GM08714 (cell line): ENCODE measurements around the gene TMEM52B.
"Not testable (repeated sequence)": the region's sequence is repeated elsewhere in the genome, so short reads cannot be mapped to it uniquely, and the experiment has no call there.

Experiments
- H3K4me3 ChIP-seq: fragments of 200-500 bp; sonication (Bioruptor generic); 2 replicates; pipeline ENCODE4 v1.5.1; 2014; ENCODE audit warnings: mild to moderate bottlenecking, low read length, inconsistent platforms
- ZNF274 ChIP-seq: IDR thresholded peaks from 2 replicates; pipeline ENCODE4 v1.6.1; 2012; ENCODE audit warnings: mild to moderate bottlenecking, low read depth, low read length

TMEM52B gene

GRCh38 chr12:10213168-10214135, 34.6 kb downstream of the TMEM52B start:
- no peak for TF ChIP-seq ZNF274
- H3K4me3 ChIP-seq: peak overlapping the region; percentile 82

- TF ChIP-seq ZNF274: no peak
These were observed 35.5 kb downstream of the TMEM52B start for GRCh38 chr12:10214136-10214894.

GRCh38 chr12:10214895-10215267, 36.0 kb downstream of the TMEM52B start:
- no peak overlapping the region for H3K4me3 ChIP-seq
- no peak for TF ChIP-seq ZNF274

More at GRCh38 chr12:10214136-10214894, 35.5 kb downstream of the TMEM52B start:
- peak overlapping the region; percentile 82 for H3K4me3 ChIP-seq

GRCh38 chr12:10215436-10215835, 36.6 kb downstream of the TMEM52B start:
- TF ChIP-seq ZNF274: no peak
- H3K4me3 ChIP-seq: no peak overlapping the region

GRCh38 chr12:10215946-10216345, 37.1 kb downstream of the TMEM52B start:
- H3K4me3 ChIP-seq: not testable (repeated sequence)

GRCh38 chr12:10218021-10218420, 39.2 kb downstream of the TMEM52B start:
- H3K4me3 ChIP-seq: no peak overlapping the region
- TF ChIP-seq ZNF274: no peak

GRCh38 chr12:10220398-10221077, 41.7 kb downstream of the TMEM52B start:
- no peak overlapping the region for H3K4me3 ChIP-seq
- no peak for TF ChIP-seq ZNF274

- no peak for TF ChIP-seq ZNF274
- H3K4me3 ChIP-seq: no peak overlapping the region
These were observed 43.0 kb downstream of the TMEM52B start for GRCh38 chr12:10221846-10222245.

GRCh38 chr12:10223208-10223607, 44.4 kb downstream of the TMEM52B start:
- TF ChIP-seq ZNF274: no peak
- H3K4me3 ChIP-seq: no peak overlapping the region

GRCh38 chr12:10225426-10225825, 46.6 kb downstream of the TMEM52B start:
- not testable (repeated sequence) for H3K4me3 ChIP-seq

- no peak overlapping the region for H3K4me3 ChIP-seq
- no peak for TF ChIP-seq ZNF274
These were observed 47.3 kb downstream of the TMEM52B start for GRCh38 chr12:10226086-10226485.

- TF ChIP-seq ZNF274: no peak
- no peak overlapping the region for H3K4me3 ChIP-seq
These were observed 47.9 kb downstream of the TMEM52B start for GRCh38 chr12:10226731-10227130.

GRCh38 chr12:10227648-10228047, 48.8 kb downstream of the TMEM52B start:
- H3K4me3 ChIP-seq: no peak overlapping the region

GRCh38 chr12:10234562-10234961, 55.7 kb downstream of the TMEM52B start:
- no peak overlapping the region for H3K4me3 ChIP-seq
- no peak for TF ChIP-seq ZNF274

More at GRCh38 chr12:10227648-10228047, 48.8 kb downstream of the TMEM52B start:
- TF ChIP-seq ZNF274: no peak
